ENCODE measurements around the gene PAOX.

- TF ChIP-seq SREBF2 (CRISPR knock-in tag; IDR thresholded peaks at IDR 0.05) (no peak), NR3C1 (CRISPR knock-in tag; IDR thresholded peaks at IDR 0.05) (no peak)
- TF ChIP-seq, protein P1, sequence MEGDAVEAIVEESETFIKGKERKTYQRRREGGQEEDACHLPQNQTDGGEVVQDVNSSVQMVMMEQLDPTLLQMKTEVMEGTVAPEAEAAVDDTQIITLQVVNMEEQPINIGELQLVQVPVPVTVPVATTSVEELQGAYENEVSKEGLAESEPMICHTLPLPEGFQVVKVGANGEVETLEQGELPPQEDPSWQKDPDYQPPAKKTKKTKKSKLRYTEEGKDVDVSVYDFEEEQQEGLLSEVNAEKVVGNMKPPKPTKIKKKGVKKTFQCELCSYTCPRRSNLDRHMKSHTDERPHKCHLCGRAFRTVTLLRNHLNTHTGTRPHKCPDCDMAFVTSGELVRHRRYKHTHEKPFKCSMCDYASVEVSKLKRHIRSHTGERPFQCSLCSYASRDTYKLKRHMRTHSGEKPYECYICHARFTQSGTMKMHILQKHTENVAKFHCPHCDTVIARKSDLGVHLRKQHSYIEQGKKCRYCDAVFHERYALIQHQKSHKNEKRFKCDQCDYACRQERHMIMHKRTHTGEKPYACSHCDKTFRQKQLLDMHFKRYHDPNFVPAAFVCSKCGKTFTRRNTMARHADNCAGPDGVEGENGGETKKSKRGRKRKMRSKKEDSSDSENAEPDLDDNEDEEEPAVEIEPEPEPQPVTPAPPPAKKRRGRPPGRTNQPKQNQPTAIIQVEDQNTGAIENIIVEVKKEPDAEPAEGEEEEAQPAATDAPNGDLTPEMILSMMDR (IDR thresholded peaks at IDR 0.05 in 2 of 3, conservative IDR thresholded peaks at IDR 0.05 in 1 of 3; ENCODE audit: insufficient read depth in 2 of 3, low read depth in 1 of 3, low read length in 3 of 3), result no peak
These were observed 28.6 kb upstream of the PAOX start for GRCh38 chr10:133350283-133350949.

Measured in K562 (cell line).